ENCODE data around the gene C21orf91. TPM values are rescaled to one million over a fixed set of nuclear protein-coding genes. Genes with fewer than 3 reads are reported as not detected.

C21orf91 gene
- total and polyA plus RNA-seq, 3 experiments from 2014 or later, result 39.6 to 54.1 (median 42.8) TPM

GRCh38 chr21:17783481-17784179 lies 35.5 kb downstream of the C21orf91 start:
- Mint-ChIP-seq H3K27me3 (no peaks in the 10 kb centered on the region), H3K4me1 (peaks cover 94 to 100% (median 96%) of the 10 kb centered on the region in 3 donors), H3K9me3 (no peaks in the 10 kb centered on the region), H3K4me3 (peak overlapping the region; percentile 59 to 88 (median 86)), H3K27ac (peak overlapping the region; percentile 79 to 96 (median 91)), H3K36me3 (peaks cover 13 to 22% (median 15%) of the 10 kb centered on the region in 3 donors)
- POLR2A ChIA-PET, result interaction anchor here (0.9 to 5.8 kb wide), 7 partner anchors 8 to 34 kb away, joined by 3 to 53 read pairs (median 6); partner anchors contain the start of gene C21orf91
- DNase-seq, result peak in 2 of 5 donors; percentile 38 to 44
- CTCF ChIA-PET, result interaction anchor here (0.8 to 2.8 kb wide), 9 partner anchors 8 to 93 kb away, joined by 3 to 11 read pairs (median 4); partner anchors contain the start of gene C21orf91
- Histone ChIP-seq H3K9me3 (ENCODE audit: low read length) (no peaks in the 10 kb centered on the region), H3K27ac (ENCODE audit: low read depth, low read length) (peak overlapping the region; percentile 46), H3K4me1 (ENCODE audit: insufficient read depth, low read length) (peaks cover 92% of the 10 kb centered on the region), H3K27me3 (ENCODE audit: insufficient read depth, low read length, poor library complexity, severe bottlenecking) (no peaks in the 10 kb centered on the region), H3K4me3 (ENCODE audit: low read length) (peak overlapping the region; percentile 37), H3K36me3 (ENCODE audit: insufficient read depth, low read length) (no peaks in the 10 kb centered on the region)

GRCh38 chr21:17783003-17783402 lies 36.2 kb downstream of the C21orf91 start:
- Mint-ChIP-seq H3K9me3 (no peaks in the 10 kb centered on the region), H3K36me3 (peaks cover 13 to 22% (median 15%) of the 10 kb centered on the region in 3 donors), H3K4me1 (peaks cover 87 to 94% (median 90%) of the 10 kb centered on the region in 3 donors), H3K27ac (peak overlapping the region; percentile 79 to 98 (median 91)), H3K27me3 (no peaks in the 10 kb centered on the region), H3K4me3 (peak overlapping the region in 6 of 7 donors; percentile 83 to 88 (median 86))
- no peaks in the 10 kb centered on the region for H3K36me3 ChIP-seq (ENCODE audit: insufficient read depth, low read length)
- no peaks in the 10 kb centered on the region for H3K27me3 ChIP-seq (ENCODE audit: insufficient read depth, low read length, poor library complexity, severe bottlenecking)
- ChIA-PET CTCF (interaction anchor here (0.8 to 2.8 kb wide), 5 partner anchors 8 to 47 kb away, joined by 3 to 11 read pairs (median 5); no protein-coding TSS in a partner anchor), POLR2A (interaction anchor here (0.9 to 5.8 kb wide), 5 partner anchors 8 to 35 kb away, joined by 4 to 53 read pairs (median 7); partner anchors contain the start of gene C21orf91)
- H3K9me3 ChIP-seq (ENCODE audit: low read length), result no peaks in the 10 kb centered on the region
- no peak overlapping the region for H3K27ac ChIP-seq (ENCODE audit: low read depth, low read length)
- DNase-seq, result no peak
- H3K4me3 ChIP-seq (ENCODE audit: low read length), result peak overlapping the region; percentile 37
- H3K4me1 ChIP-seq (ENCODE audit: insufficient read depth, low read length), result peaks cover 86% of the 10 kb centered on the region

- POLR2A ChIA-PET, result interaction anchor here (1.7 to 5.8 kb wide), 3 partner anchors 10 to 36 kb away, joined by 6 to 53 read pairs (median 8); partner anchors contain the start of gene C21orf91
- Histone ChIP-seq H3K4me3 (ENCODE audit: low read length) (no peak overlapping the region), H3K4me1 (ENCODE audit: insufficient read depth, low read length) (peaks cover 76% of the 10 kb centered on the region)
Measured at GRCh38 chr21:17782051-17782450, 37.1 kb downstream of the C21orf91 start.

DNA sequence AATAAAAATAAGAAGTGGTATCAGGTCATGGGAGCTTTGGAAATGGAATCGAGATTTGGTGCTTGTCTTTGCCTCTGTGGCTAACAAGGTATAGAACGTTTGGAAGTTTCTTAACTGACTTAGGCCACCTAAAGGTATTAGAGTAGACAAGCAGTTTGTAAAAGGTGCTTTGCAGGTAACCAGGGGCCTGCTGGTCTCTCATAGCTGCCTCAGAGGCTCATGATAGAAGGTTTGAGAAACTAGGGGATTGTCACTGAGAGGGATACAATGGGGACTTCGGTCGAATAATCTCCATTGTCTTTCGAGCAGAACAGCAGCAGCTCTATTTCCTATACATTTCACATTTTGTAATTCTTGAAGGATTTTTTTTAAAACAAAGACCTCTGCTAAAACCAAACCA lies 37.6 kb downstream of the C21orf91 start:
- no peaks in the 10 kb centered on the region for H3K27me3 Mint-ChIP-seq
- H3K27ac ChIP-seq (ENCODE audit: low read depth, low read length), result no peak overlapping the region
- H3K36me3 ChIP-seq (ENCODE audit: insufficient read depth, low read length), result no peaks in the 10 kb centered on the region
- ChIA-PET CTCF (interaction anchor here (1.1 to 2.2 kb wide), 12 partner anchors 9 to 93 kb away, joined by 3 to 11 read pairs (median 4); no protein-coding TSS in a partner anchor), POLR2A (interaction anchor here (1.7 to 5.8 kb wide), 3 partner anchors 10 to 37 kb away, joined by 6 to 53 read pairs (median 8); partner anchors contain the start of gene C21orf91)
- peaks cover 83 to 92% (median 87%) of the 10 kb centered on the region in 3 donors for H3K4me1 Mint-ChIP-seq
- H3K4me3 Mint-ChIP-seq, result peak overlapping the region; percentile 47 to 84 (median 73)
- H3K9me3 ChIP-seq (ENCODE audit: low read length), result no peaks in the 10 kb centered on the region
- DNase-seq, result no peak
- no peaks in the 10 kb centered on the region for H3K27me3 ChIP-seq (ENCODE audit: insufficient read depth, low read length, poor library complexity, severe bottlenecking)
- H3K4me3 ChIP-seq (ENCODE audit: low read length), result no peak overlapping the region
- no peaks in the 10 kb centered on the region for H3K9me3 Mint-ChIP-seq
- H3K27ac Mint-ChIP-seq, result peak overlapping the region; percentile 79 to 98 (median 94)
- peaks cover 7 to 12% (median 10%) of the 10 kb centered on the region in 3 donors for H3K36me3 Mint-ChIP-seq
- peaks cover 72% of the 10 kb centered on the region for H3K4me1 ChIP-seq (ENCODE audit: insufficient read depth, low read length)

More at GRCh38 chr21:17782051-17782450, 37.1 kb downstream of the C21orf91 start:
- no peaks in the 10 kb centered on the region for H3K36me3 ChIP-seq (ENCODE audit: insufficient read depth, low read length)
- Mint-ChIP-seq H3K9me3 (no peaks in the 10 kb centered on the region), H3K27ac (peak overlapping the region; percentile 79 to 98 (median 94)), H3K27me3 (no peaks in the 10 kb centered on the region), H3K4me1 (peaks cover 83 to 92% (median 87%) of the 10 kb centered on the region in 3 donors), H3K4me3 (peak overlapping the region; percentile 47 to 84 (median 73)), H3K36me3 (peaks cover 11 to 17% (median 15%) of the 10 kb centered on the region in 3 donors)
- peak in 1 of 5 donors; percentile 42 for DNase-seq
- CTCF ChIA-PET, result interaction anchor here (1.1 to 2.8 kb wide), 10 partner anchors 8 to 93 kb away, joined by 3 to 11 read pairs (median 4); no protein-coding TSS in a partner anchor
- no peaks in the 10 kb centered on the region for H3K9me3 ChIP-seq (ENCODE audit: low read length)
- H3K27me3 ChIP-seq (ENCODE audit: insufficient read depth, low read length, poor library complexity, severe bottlenecking), result no peaks in the 10 kb centered on the region
- no peak overlapping the region for H3K27ac ChIP-seq (ENCODE audit: low read depth, low read length)

DNA sequence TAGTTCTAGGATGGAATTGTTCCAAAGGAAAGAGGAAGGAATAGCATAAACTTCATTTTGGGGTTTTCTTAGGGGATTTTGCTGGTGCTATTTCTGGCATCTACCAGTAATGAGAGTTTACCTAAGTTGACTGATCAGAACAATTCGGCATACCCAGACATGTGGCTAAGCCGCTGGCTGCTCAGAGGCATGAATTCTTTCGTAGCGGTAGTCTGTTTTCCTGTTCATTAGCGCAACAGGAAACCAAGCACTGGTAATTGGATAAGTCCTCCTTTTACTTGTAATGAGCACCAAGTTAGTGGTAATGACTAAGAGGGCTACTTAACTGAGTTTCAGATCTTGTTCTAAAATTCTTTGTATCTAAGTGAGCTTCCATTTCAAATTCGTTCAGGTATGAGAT lies 38.6 kb downstream of the C21orf91 start:
- ChIA-PET POLR2A (interaction anchor here (0.6 to 5.8 kb wide), 3 partner anchors 12 to 37 kb away, joined by 3 to 53 read pairs (median 8); partner anchors contain the start of gene C21orf91), CTCF (interaction anchor here (1.2 to 2.1 kb wide), 8 partner anchors 14 to 51 kb away, joined by 3 to 11 read pairs (median 4); no protein-coding TSS in a partner anchor)
- H3K9me3 ChIP-seq (ENCODE audit: low read length), result no peaks in the 10 kb centered on the region
- Mint-ChIP-seq H3K36me3 (peaks cover 4 to 8% (median 5%) of the 10 kb centered on the region in 3 donors), H3K9me3 (no peaks in the 10 kb centered on the region), H3K27me3 (no peaks in the 10 kb centered on the region), H3K4me3 (peak overlapping the region; percentile 1 to 81 (median 67)), H3K27ac (peak overlapping the region; percentile 79 to 98 (median 94)), H3K4me1 (peaks cover 82 to 92% (median 87%) of the 10 kb centered on the region in 3 donors)
- peak overlapping the region; percentile 16 for H3K4me3 ChIP-seq (ENCODE audit: low read length)
- no peaks in the 10 kb centered on the region for H3K27me3 ChIP-seq (ENCODE audit: insufficient read depth, low read length, poor library complexity, severe bottlenecking)
- DNase-seq, result peak in 4 of 5 donors; percentile 35 to 75 (median 53)
- H3K4me1 ChIP-seq (ENCODE audit: insufficient read depth, low read length), result peaks cover 72% of the 10 kb centered on the region
- H3K36me3 ChIP-seq (ENCODE audit: insufficient read depth, low read length), result no peaks in the 10 kb centered on the region
- H3K27ac ChIP-seq (ENCODE audit: low read depth, low read length), result peak overlapping the region; percentile 48

DNA sequence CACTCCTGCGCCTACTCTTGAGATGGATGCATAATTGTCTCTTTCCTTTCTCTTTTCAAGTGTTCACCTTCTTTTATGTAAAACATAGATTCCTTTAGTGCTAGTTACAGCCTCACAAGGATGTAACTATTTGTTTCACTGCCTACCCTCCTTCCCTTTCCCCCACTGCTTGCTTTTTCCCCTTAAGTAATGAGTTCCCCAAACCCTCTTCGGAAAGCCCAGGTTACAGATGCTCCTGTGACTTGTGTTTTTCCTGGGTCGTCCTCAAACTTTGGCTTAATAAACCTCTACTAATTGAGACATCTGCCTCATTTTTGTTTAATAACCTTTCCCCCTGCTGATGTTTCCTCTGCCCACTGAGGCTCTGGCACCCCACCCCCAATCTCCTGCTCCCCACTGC lies 39.2 kb downstream of the C21orf91 start:
- Mint-ChIP-seq H3K4me1 (peaks cover 81 to 92% (median 87%) of the 10 kb centered on the region in 3 donors), H3K4me3 (peak overlapping the region in 4 of 7 donors; percentile 38 to 72 (median 66)), H3K27ac (peak overlapping the region; percentile 79 to 98 (median 94)), H3K9me3 (peaks cover 0 to 3% (median 0%) of the 10 kb centered on the region in 5 donors), H3K36me3 (peaks cover 0 to 5% (median 3%) of the 10 kb centered on the region in 3 donors), H3K27me3 (no peaks in the 10 kb centered on the region)
- Histone ChIP-seq H3K4me3 (ENCODE audit: low read length) (peak overlapping the region; percentile 16), H3K36me3 (ENCODE audit: insufficient read depth, low read length) (no peaks in the 10 kb centered on the region), H3K9me3 (ENCODE audit: low read length) (no peaks in the 10 kb centered on the region), H3K27ac (ENCODE audit: low read depth, low read length) (peak overlapping the region; percentile 48), H3K27me3 (ENCODE audit: insufficient read depth, low read length, poor library complexity, severe bottlenecking) (no peaks in the 10 kb centered on the region), H3K4me1 (ENCODE audit: insufficient read depth, low read length) (peaks cover 72% of the 10 kb centered on the region)
- CTCF ChIA-PET, result no interaction called here
- POLR2A ChIA-PET, result interaction anchor here (1.2 to 5.8 kb wide), 2 partner anchors 18 to 38 kb away, joined by 3 to 53 read pairs; partner anchors contain the start of gene C21orf91
- DNase-seq, result no peak

DNA sequence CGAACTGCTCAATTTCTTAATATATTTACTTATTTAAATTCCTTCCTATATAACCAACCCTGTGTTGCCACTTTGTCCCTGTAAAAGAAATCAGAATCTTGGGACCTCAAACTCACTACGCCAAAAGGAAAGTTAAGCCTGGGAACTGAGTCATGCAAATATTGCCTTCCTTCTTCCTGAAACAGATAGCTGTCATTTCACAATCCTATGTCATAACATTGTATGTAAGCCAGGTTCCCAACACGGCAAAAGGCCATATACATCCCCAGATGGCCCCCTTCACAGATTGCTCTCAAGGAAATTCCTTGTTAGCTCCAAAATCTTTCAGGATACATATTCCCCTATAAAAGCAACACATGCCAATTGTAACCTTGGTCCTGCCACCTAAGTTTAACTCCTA lies 39.7 kb downstream of the C21orf91 start:
- peaks cover 70% of the 10 kb centered on the region for H3K4me1 ChIP-seq (ENCODE audit: insufficient read depth, low read length)
- POLR2A ChIA-PET, result interaction anchor here (1.2 to 5.8 kb wide), 2 partner anchors 19 to 39 kb away, joined by 3 to 53 read pairs; partner anchors contain the start of gene C21orf91

More for the DNA sequence above, 39.7 kb downstream of the C21orf91 start:
- Histone ChIP-seq H3K9me3 (ENCODE audit: low read length) (no peaks in the 10 kb centered on the region), H3K27me3 (ENCODE audit: insufficient read depth, low read length, poor library complexity, severe bottlenecking) (no peaks in the 10 kb centered on the region), H3K36me3 (ENCODE audit: insufficient read depth, low read length) (no peaks in the 10 kb centered on the region), H3K27ac (ENCODE audit: low read depth, low read length) (no peak overlapping the region), H3K4me3 (ENCODE audit: low read length) (no peak overlapping the region)
- no peak overlapping the region for H3K4me3 Mint-ChIP-seq
- H3K4me1 Mint-ChIP-seq, result peaks cover 81 to 92% (median 87%) of the 10 kb centered on the region in 3 donors
- CTCF ChIA-PET, result no interaction called here
- H3K36me3 Mint-ChIP-seq, result peaks cover 0 to 10% (median 3%) of the 10 kb centered on the region in 3 donors
- no peaks in the 10 kb centered on the region for H3K27me3 Mint-ChIP-seq
- H3K9me3 Mint-ChIP-seq, result peaks cover 0 to 6% (median 3%) of the 10 kb centered on the region in 5 donors
- H3K27ac Mint-ChIP-seq, result peak overlapping the region; percentile 79 to 98 (median 94)
- no peak for DNase-seq

Measured in CD8-positive, alpha-beta memory T cell (primary cell).